Suprapubic skin (tissue), 3 donors: ENCODE results near the gene RNASE11.

Experiments used
- CTCF ChIP-seq, 2 donors: fragments of 200-600 bp in 1 of 2; fragments of 450-650 bp in 1 of 2; sonication (generic) in 1 of 2; IDR thresholded peaks; one replicate each; pipeline ENCODE4 v1.5.1; 2016 to 2019; ENCODE audit warnings: antibody characterized with exemption in 2 of 2, mild to moderate bottlenecking in 1 of 2, moderate library complexity in 1 of 2
- EP300 ChIP-seq: sonication (generic); formaldehyde crosslinking; IDR thresholded peaks from one replicate; pipeline ENCODE4 v1.6.1; 2017; ENCODE audit warnings: antibody characterized with exemption
- POLR2A ChIP-seq, 2 donors: fragments of 450-650 bp; IDR thresholded peaks; one replicate each; pipeline ENCODE4 v1.6.1; 2017; ENCODE audit warnings: antibody characterized with exemption in 2 of 2, mild to moderate bottlenecking in 2 of 2, moderate library complexity in 2 of 2

GRCh38 chr14:20623798-20624197 lies 36.0 kb upstream of the RNASE11 start:
- no peak for TF ChIP-seq CTCF (IDR thresholded peaks at IDR 0.05)
- TF ChIP-seq POLR2A (IDR thresholded peaks at IDR 0.05), result no peak
- TF ChIP-seq EP300, result no peak
